Common myeloid progenitor, CD34-positive (primary cell): Measurements from ENCODE around the gene KCNT1.

Source experiments
- CTCF ChIA-PET: fragments of 350-600 bp; sonication (Branson Sonifier 250); formaldehyde crosslinking; loops from one replicate; lab custom pipeline; 2021; ENCODE audit warnings: antibody characterized with exemption; lab: Charles Lee
- POLR2A ChIA-PET: fragments of 350-600 bp; sonication (Branson Sonifier 250); formaldehyde crosslinking; loops from one replicate; lab custom pipeline; 2021; ENCODE audit warnings: antibody characterized with exemption; lab: Charles Lee
- DNase-seq, 3 donors: peaks; one replicate each; pipeline versions ENCODE4 v3.0.0 to v3.0.0-alpha.2; 2013
- H3K27ac ChIP-seq, 2 experiments: 1 replicate in 1 of 2; 2 replicates in 1 of 2; pipeline ENCODE4 v1.7.0; 2013; ENCODE audit warnings: inconsistent platforms in 2 of 2, low read length in 2 of 2, mild to moderate bottlenecking in 2 of 2, low read depth in 1 of 2, moderate library complexity in 1 of 2; ENCODE audit not compliant: severe bottlenecking in 2 of 2, insufficient read depth in 1 of 2, poor library complexity in 1 of 2
- H3K27me3 ChIP-seq, 5 experiments: replicated peaks in 2 of 5; 1 replicate in 3 of 5; 2 replicates in 2 of 5; pipeline versions ENCODE4 v1.6.1 to v1.7.0; 2013; ENCODE audit warnings: low read length in 4 of 5, mild to moderate bottlenecking in 2 of 5, moderate library complexity in 2 of 5, inconsistent platforms in 1 of 5; ENCODE audit not compliant: insufficient read depth in 5 of 5, control insufficient read depth in 4 of 5
- H3K36me3 ChIP-seq, 4 experiments: 1 replicate in 2 of 4; 2 replicates in 2 of 4; pipeline versions ENCODE4 v1.6.1 to v1.7.0; 2013; ENCODE audit warnings: low read length in 3 of 4, control low read depth in 1 of 4, mild to moderate bottlenecking in 1 of 4; ENCODE audit not compliant: control insufficient read depth in 4 of 4, insufficient read depth in 4 of 4
- H3K4me1 ChIP-seq, 4 experiments: 1 replicate in 3 of 4; 2 replicates in 1 of 4; pipeline versions ENCODE4 v1.6.1 to v1.7.1; 2013; ENCODE audit warnings: low read length in 3 of 4, mild to moderate bottlenecking in 3 of 4, control low read depth in 1 of 4, inconsistent platforms in 1 of 4, moderate library complexity in 1 of 4; ENCODE audit not compliant: control insufficient read depth in 4 of 4, insufficient read depth in 4 of 4; ENCODE audit errors: control extremely low read depth in 1 of 4
- H3K4me3 ChIP-seq, 7 experiments: 1 replicate in 4 of 7; 2 replicates in 3 of 7; pipeline versions ENCODE4 v1.5.1 to v1.7.0; 2013; ENCODE audit warnings: mild to moderate bottlenecking in 7 of 7, low read length in 6 of 7, moderate library complexity in 6 of 7, inconsistent platforms in 2 of 7, low read depth in 2 of 7, control low read depth in 1 of 7; ENCODE audit not compliant: insufficient read depth in 4 of 7, control insufficient read depth in 1 of 7; ENCODE audit errors: extremely low read depth in 1 of 7
- H3K9me3 ChIP-seq, 5 experiments: 1 replicate in 4 of 5; 2 replicates in 1 of 5; pipeline versions ENCODE4 v1.6.1 to v1.7.1; 2013; ENCODE audit warnings: low read length in 4 of 5, mild to moderate bottlenecking in 2 of 5, inconsistent platforms in 1 of 5, low read depth in 1 of 5, moderate library complexity in 1 of 5; ENCODE audit not compliant: control insufficient read depth in 4 of 5, insufficient read depth in 2 of 5; ENCODE audit errors: control extremely low read depth in 1 of 5
- WGBS: methylation state at CpG from one replicate; pipeline ENCODE4 v1.1.5; 2013; ENCODE audit not compliant: insufficient coverage; 5-methylcytosine and 5-hydroxymethylcytosine counted together

Gene KCNT1

DNA sequence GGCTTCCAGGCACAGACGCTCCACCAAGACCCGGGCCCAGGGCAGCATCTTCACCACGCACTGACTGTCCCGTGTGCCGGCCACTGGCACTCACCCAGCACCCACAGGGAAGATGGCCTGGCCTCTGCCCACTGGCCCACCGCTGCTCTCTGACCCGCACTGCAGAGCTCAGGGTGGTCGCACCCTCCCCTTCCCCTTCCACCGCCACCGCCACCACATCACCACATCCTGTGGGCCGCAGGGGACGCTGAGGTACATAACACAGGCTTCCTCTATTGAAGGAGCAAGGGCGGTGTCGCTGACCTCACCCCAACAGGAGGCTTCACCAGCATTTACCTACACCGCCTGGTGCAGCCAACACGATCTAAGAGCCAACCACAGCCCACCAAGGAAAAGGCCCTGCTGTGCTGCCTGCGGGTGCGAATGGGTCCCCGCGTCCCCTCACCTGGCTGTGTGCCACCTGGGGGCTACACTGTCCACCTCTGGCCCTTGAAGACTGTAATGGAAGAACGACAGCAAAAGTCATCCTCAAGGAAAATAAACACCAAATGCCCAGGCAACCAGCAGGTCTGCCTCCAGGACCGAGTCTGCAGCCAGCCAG is 103.5 kb downstream of the KCNT1 start:
- H3K4me3 ChIP-seq, result no peak overlapping the region
- no peaks in the 10 kb centered on the region for H3K27me3 ChIP-seq
- no peak overlapping the region for H3K27ac ChIP-seq
- ChIA-PET POLR2A (no interaction called here), CTCF (no interaction called here)
- H3K36me3 ChIP-seq, result peaks cover 1 to 10% (median 8%) of the 10 kb centered on the region in 4 experiments
- peaks cover 0 to 13% (median 2%) of the 10 kb centered on the region in 4 experiments for H3K4me1 ChIP-seq
- DNase-seq, result peak in 2 of 3 donors; percentile 19 to 20
- 83% methylated on average over 17 of the region's 22 CpGs for WGBS
- no peaks in the 10 kb centered on the region for H3K9me3 ChIP-seq

DNA sequence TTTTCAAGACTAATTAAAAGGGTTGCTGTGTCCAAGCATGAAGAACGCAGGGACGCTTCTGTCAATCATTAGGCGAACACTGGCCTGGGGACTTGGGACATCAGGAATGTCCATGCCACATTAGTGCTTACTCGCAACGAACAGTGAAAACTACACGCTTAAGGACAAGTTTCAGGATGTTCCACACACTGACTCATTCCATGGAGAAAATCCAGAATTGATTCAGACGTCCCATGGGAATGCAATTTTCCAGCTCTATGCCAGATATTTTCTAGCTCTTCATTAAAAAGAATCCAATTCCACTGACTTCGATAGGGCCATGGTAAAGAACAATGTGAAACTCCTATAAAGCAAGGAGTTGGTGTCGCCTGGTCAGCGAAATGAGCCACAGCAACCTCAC is 107.2 kb downstream of the KCNT1 start:
- peaks cover 0 to 13% (median 2%) of the 10 kb centered on the region in 4 experiments for H3K4me1 ChIP-seq
- no peak for DNase-seq
- WGBS, result 98% methylated on average over 7 of the region's 10 CpGs
- H3K9me3 ChIP-seq, result no peaks in the 10 kb centered on the region
- POLR2A ChIA-PET, result no interaction called here
- H3K27ac ChIP-seq, result no peak overlapping the region
- CTCF ChIA-PET, result no interaction called here
- H3K27me3 ChIP-seq, result no peaks in the 10 kb centered on the region
- peaks cover 23 to 41% (median 29%) of the 10 kb centered on the region in 4 experiments for H3K36me3 ChIP-seq
- no peak overlapping the region for H3K4me3 ChIP-seq

DNA sequence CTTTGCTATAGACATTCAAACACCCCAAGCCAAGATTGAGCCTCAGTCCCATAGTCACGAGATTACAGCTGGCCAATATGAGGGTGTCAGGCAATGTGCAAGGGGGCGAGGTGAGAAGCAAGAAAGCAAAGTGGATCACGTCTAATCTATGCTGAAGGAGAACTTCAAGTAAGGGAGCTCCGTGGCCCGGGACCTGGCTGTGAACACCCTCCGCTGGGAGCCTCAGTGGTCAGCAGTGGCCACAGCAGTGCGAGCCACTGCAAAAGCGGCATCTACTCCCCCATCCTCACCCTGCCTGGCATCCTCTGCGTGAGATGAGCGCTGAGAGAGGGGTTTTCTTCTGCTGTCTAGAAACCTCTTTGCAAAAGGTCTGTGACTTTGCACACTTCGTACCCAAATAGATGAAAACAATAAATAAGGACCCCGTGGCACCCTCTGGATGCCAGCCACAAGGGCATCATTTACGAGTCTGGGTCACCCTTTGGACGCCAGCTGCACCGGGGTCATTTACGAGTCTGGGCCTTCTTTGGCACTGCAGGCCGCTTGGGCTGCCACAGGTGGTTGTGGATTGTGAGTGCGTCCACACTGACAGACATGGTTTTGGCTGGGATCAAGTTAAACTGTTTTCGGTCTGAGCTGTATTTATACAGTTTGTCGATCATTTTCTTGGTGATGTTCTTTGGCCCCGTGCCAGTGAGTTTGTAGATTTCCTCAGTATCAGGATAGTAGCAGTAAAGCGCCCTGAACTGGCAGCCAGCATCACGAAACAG is 109.0 kb downstream of the KCNT1 start:
- no peak overlapping the region for H3K27ac ChIP-seq
- no peaks in the 10 kb centered on the region for H3K9me3 ChIP-seq
- CTCF ChIA-PET, result interaction anchor here (1.1 kb wide), 1 partner anchor 12 kb away, joined by 4 read pairs; no protein-coding TSS in a partner anchor
- H3K4me1 ChIP-seq, result peaks cover 0 to under 1% (median 0%) of the 10 kb centered on the region in 4 experiments
- DNase-seq, result no peak
- H3K4me3 ChIP-seq, result no peak overlapping the region
- POLR2A ChIA-PET, result no interaction called here
- peaks cover 27 to 57% (median 38%) of the 10 kb centered on the region in 4 experiments for H3K36me3 ChIP-seq
- no peaks in the 10 kb centered on the region for H3K27me3 ChIP-seq
- WGBS, result over 99% methylated on average over 22 of the region's 23 CpGs

DNA sequence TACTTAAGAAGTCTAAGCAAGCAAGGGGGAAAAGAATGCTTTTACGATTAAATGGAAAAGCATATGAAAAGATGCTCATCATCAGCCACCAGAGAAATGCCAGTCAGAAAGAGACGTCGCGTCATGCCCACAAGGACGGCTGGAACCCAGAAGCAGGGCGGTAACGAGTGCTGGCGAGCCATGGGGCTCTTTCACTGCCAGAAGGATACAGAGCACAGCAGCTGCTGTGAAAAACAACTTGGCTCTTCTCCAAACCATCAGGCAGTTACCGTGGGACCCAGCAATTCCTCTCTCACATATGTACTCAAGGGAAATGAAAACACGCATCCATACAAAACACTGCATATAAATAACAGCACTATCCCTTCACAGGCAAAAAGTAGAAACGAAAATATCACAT is 109.8 kb downstream of the KCNT1 start:
- H3K27ac ChIP-seq, result no peak overlapping the region
- 85% methylated on average over 9 of the region's 11 CpGs for WGBS
- DNase-seq, result no peak
- H3K9me3 ChIP-seq, result no peaks in the 10 kb centered on the region
- CTCF ChIA-PET, result interaction anchor here (1.1 kb wide), 1 partner anchor 13 kb away, joined by 4 read pairs; no protein-coding TSS in a partner anchor
- H3K4me3 ChIP-seq, result no peak overlapping the region
- no peaks in the 10 kb centered on the region for H3K27me3 ChIP-seq
- H3K4me1 ChIP-seq, result no peaks in the 10 kb centered on the region
- H3K36me3 ChIP-seq, result peaks cover 31 to 65% (median 45%) of the 10 kb centered on the region in 4 experiments
- POLR2A ChIA-PET, result no interaction called here

DNA sequence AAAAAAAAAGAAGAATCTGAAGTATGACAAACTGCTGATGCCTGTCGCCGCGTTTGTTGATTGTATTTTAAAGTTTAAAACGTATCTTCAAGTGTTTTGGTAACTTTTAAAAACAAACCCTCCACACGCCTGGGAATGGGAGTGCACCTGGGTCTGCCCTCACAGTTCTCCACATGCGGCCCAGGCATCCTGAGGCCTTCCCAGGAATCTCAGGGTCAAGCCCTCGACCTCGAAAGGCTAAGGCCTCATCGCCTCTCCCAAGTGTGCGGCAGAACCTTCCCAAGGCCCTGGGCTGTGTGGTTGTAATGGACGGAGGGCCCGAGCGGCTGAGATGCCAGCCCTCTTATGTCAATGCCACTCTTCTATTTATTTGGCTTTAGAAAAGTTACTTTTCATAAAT is 111.0 kb downstream of the KCNT1 start:
- no peak for DNase-seq
- Histone ChIP-seq H3K27ac (no peak overlapping the region), H3K27me3 (no peaks in the 10 kb centered on the region), H3K4me1 (no peaks in the 10 kb centered on the region), H3K4me3 (no peak overlapping the region), H3K9me3 (no peaks in the 10 kb centered on the region), H3K36me3 (peaks cover 31 to 75% (median 56%) of the 10 kb centered on the region in 4 experiments)
- ChIA-PET CTCF (no interaction called here), POLR2A (no interaction called here)
- 95% methylated on average over 13 of the region's 13 CpGs for WGBS

DNA sequence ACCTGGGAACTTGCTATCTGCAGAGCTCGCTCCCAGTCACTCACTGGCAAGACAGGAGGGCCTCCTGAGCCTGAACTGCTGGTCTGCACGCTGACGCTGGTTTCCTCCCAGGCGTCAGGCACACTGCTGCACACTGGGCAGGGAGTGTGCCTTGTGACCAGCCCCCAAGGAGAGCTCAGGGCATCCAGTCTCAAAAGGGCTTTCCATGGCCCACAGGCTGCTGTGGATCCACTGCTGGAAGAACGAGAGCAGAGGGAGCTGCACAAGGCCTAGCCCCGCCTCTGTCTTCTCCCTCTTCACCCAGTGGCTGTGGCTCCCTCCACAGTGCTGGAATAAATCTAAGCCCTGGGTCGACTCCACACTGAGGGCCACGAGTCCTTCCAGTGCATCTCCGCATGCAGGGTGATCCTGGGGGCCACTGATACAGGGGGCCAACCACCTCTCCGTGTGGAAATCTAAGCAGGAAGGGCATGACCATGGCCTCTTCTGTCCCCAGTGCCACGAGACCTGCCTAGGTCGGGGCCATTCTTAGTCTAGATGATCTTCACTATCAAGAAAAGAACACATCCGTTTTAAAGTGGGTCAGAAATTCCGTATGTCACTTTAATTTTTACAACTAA is 111.8 kb downstream of the KCNT1 start:
- Histone ChIP-seq H3K4me3 (no peak overlapping the region), H3K4me1 (no peaks in the 10 kb centered on the region), H3K36me3 (peaks cover 31 to 84% (median 64%) of the 10 kb centered on the region in 4 experiments), H3K27ac (no peak overlapping the region), H3K27me3 (no peaks in the 10 kb centered on the region), H3K9me3 (no peaks in the 10 kb centered on the region)
- DNase-seq, result no peak
- CTCF ChIA-PET, result no interaction called here
- WGBS, result 96% methylated on average over 9 of the region's 14 CpGs
- POLR2A ChIA-PET, result no interaction called here
